ENCODE data around the gene HES7. TPM values are rescaled to one million over a fixed set of nuclear protein-coding genes. Genes with fewer than 3 reads are reported as not detected.

The HES7 gene
- polyA plus RNA-seq, 2 of the 4 experiments (the other 2 are of a cell fraction) = 0.56 to 0.72 TPM

GRCh38 chr17:8122422-8122923 is 1.4 kb downstream of the HES7 start:
- ATAC-seq (no peak), FAIRE-seq (no peak), DNase-seq (ENCODE audit: low read depth in 1 of 2, low spot score in 1 of 2) (peak in 1 of 2 experiments; percentile 69)
- Histone ChIP-seq H3K4me3 (peak overlapping the region; percentile 56), H3K4me1 (peaks cover 25% of the 10 kb centered on the region), H3K27ac (peak overlapping the region; percentile 61 to 83), H3K9me3 (no peaks in the 10 kb centered on the region), H3K4me2 (peak overlapping the region; percentile 95)
- CTCF ChIA-PET = interaction anchor here (0.6 to 8.1 kb wide), 27 partner anchors 10 to 248 kb away, joined by 3 to 116 read pairs (median 4); partner anchors contain the start of genes BORCS6, TMEM107 and VAMP2
- POLR2A ChIA-PET = interaction anchor here (1.1 to 3.9 kb wide), 6 partner anchors 34 to 173 kb away, joined by 3 to 35 read pairs (median 6); partner anchors contain the start of genes CTC1 and SLC25A35
- 0 out of 2 replicates have a peak, but pooled peaks have one; percentile 48 for TF ChIP-seq HOXB5 (CRISPR knock-in tag; IDR thresholded peaks at IDR 0.05)
- TF ChIP-seq CHD4 (IDR thresholded peaks at IDR 0.05; ENCODE audit: borderline replicate concordance) = no peak
- no peak for TF ChIP-seq JUN (IDR thresholded peaks at IDR 0.05)
- TF ChIP-seq MAX (IDR thresholded peaks at IDR 0.05) = peak; percentile 31; the same call in 1 of the 2 replicates
- no peak for TF ChIP-seq MAFK (IDR thresholded peaks at IDR 0.05; ENCODE audit: partially characterized antibody)
- TF ChIP-seq TFCP2L1 (CRISPR knock-in tag; IDR thresholded peaks at IDR 0.05) = no peak
- TF ChIP-seq KDM5A (IDR thresholded peaks at IDR 0.05) = no peak
- no peak for TF ChIP-seq HOXA7 (CRISPR knock-in tag; IDR thresholded peaks at IDR 0.05)
- no peak for TF ChIP-seq JUNB (IDR thresholded peaks at IDR 0.05)
- TF ChIP-seq NFE2L2 (conservative IDR thresholded peaks at IDR 0.05; ENCODE audit: low read length) = no peak
- TF ChIP-seq KDM1A (IDR thresholded peaks at IDR 0.05; ENCODE audit: low read depth) = 0 out of 2 replicates have a peak, but pooled peaks have one; percentile 27
- TF ChIP-seq REST (IDR thresholded peaks at IDR 0.05) = no peak
- WGBS (ENCODE audit: missing lambda C conversion rate) = 1% methylated on average over 26 of the region's 29 CpGs

DNA sequence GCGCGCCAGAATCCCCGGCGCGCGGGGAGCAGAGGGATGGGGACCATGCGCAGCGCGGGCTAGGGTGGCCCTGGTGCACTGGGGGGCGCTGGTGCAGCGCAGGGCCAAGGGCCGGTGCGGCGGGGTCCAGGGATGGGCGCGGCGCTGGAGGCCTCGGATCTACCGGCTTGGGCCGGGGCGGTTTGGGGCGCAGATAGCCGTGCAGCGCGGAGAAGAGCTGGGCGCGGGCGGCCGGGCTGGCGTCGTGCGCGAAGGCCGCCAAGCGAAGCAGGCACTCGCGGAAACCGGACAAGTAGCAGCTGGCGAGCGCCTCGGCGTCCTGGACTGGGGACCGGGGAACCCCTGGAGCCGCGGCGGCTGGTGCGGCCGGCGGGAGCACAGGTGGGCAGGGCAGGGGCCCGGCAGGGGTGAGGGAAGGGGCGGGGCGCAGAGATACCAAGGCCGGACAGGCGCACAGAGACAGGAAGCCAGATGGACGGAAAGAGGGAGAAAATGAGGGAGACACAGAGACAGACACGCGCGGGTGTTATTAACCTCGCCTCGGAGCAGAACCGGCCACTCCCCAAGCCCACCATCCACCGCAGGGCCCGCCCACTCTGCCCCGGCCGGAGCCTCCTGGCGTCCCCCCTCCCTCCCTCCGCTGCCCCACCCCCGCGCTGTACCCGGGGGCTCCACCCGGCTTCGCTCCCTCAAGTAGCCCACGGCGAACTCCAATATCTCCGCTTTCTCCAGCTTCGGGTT is 2.1 kb downstream of the HES7 start:
- Histone ChIP-seq H3K9me3 (no peaks in the 10 kb centered on the region), H3K4me3 (peak overlapping the region; percentile 56), H3K4me2 (peak overlapping the region; percentile 95), H3K27ac (peak overlapping the region; percentile 61 to 83), H3K4me1 (peaks cover 27% of the 10 kb centered on the region)
- FAIRE-seq (no peak), DNase-seq (ENCODE audit: low read depth in 1 of 2, low spot score in 1 of 2) (peak; percentile 78 to 92), ATAC-seq (peak; percentile 15 to 61)
- 3% methylated on average over 29 of the region's 76 CpGs for WGBS (ENCODE audit: missing lambda C conversion rate)
- ChIA-PET POLR2A (interaction anchor here (1.1 to 3.9 kb wide), 5 partner anchors 35 to 126 kb away, joined by 3 to 35 read pairs (median 7); partner anchors contain the start of gene CTC1), CTCF (interaction anchor here (0.6 to 8.1 kb wide), 30 partner anchors 10 to 249 kb away, joined by 3 to 116 read pairs (median 4); partner anchors contain the start of genes BORCS6, TMEM107 and VAMP2)
- TF ChIP-seq BCL3 (IDR thresholded peaks at IDR 0.05) = 0 out of 3 replicates have a peak, but pooled peaks have one; percentile 20
- TF ChIP-seq NPAS2 (CRISPR knock-in tag; IDR thresholded peaks at IDR 0.05; ENCODE audit: borderline replicate concordance) = no peak
- no peak for TF ChIP-seq SREBF2 (IDR thresholded peaks at IDR 0.05)
- TF ChIP-seq TFCP2L1 (CRISPR knock-in tag; IDR thresholded peaks at IDR 0.05) = no peak
- peak; percentile 67 for TF ChIP-seq KDM5A (IDR thresholded peaks at IDR 0.05)
- no peak for TF ChIP-seq HOXB5 (CRISPR knock-in tag; IDR thresholded peaks at IDR 0.05)
- no peak for TF ChIP-seq HEYL (CRISPR knock-in tag; IDR thresholded peaks at IDR 0.05)
- no peak for TF ChIP-seq CBX8 (IDR thresholded peaks at IDR 0.05)
- no peak for TF ChIP-seq ZC3H11A (IDR thresholded peaks at IDR 0.05)
- TF ChIP-seq JUNB (IDR thresholded peaks at IDR 0.05) = no peak
- no peak for TF ChIP-seq REST (IDR thresholded peaks at IDR 0.05)
- TF ChIP-seq SMC3 (IDR thresholded peaks at IDR 0.05) = peak; percentile 81
- TF ChIP-seq MAZ (IDR thresholded peaks at IDR 0.05; ENCODE audit: borderline replicate concordance, low read depth, low read length) = no peak
- no peak for TF ChIP-seq ATOH8 (CRISPR knock-in tag; IDR thresholded peaks at IDR 0.05; ENCODE audit: low read depth)
- no peak for TF ChIP-seq ZNF302 (CRISPR knock-in tag; IDR thresholded peaks at IDR 0.05)
- no peak for TF ChIP-seq KDM1A (IDR thresholded peaks at IDR 0.05; ENCODE audit: low read depth)
- no peak for TF ChIP-seq EP300 (IDR thresholded peaks at IDR 0.05)
- TF ChIP-seq, protein P1, sequence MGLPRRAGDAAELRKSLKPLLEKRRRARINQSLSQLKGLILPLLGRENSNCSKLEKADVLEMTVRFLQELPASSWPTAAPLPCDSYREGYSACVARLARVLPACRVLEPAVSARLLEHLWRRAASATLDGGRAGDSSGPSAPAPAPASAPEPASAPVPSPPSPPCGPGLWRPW (IDR thresholded peaks at IDR 0.05) = no peak
- no peak for TF ChIP-seq BHLHE40 (IDR thresholded peaks at IDR 0.05; ENCODE audit: low read depth, low read length)

Data from A549 (cell line).